Activated naive CD8-positive, alpha-beta T cell treated with anti-CD3 and anti-CD28 coated beads, Interleukin-2, amount 10 ng/mL, durations not matched to agents 7 days and 5 days (primary cell): ENCODE results near the gene MLX. TPM values are rescaled to one million over a fixed set of nuclear protein-coding genes. Genes with fewer than 3 reads are reported as not detected.
"Not testable (repeated sequence)": the region's sequence is repeated elsewhere in the genome, so short reads cannot be mapped to it uniquely, and the experiment has no call there.

Source experiments
- ATAC-seq: fragments of 150-1000 bp; cut with Tn5 transposase; one replicate; pipeline ENCODE4 v1.10.0; 2021; ENCODE audit warnings: low read depth, moderate library complexity
- POLR2A ChIA-PET: fragments of 350-600 bp; sonication (Branson Sonifier 250); formaldehyde crosslinking; loops from one replicate; lab custom pipeline; 2021; ENCODE audit warnings: antibody characterized with exemption; lab: Charles Lee
- DNase-seq: peaks from one replicate; pipeline ENCODE4 v3.0.0; 2021
- H3K27ac Mint-ChIP-seq: one replicate; pipeline ENCODE4 v1.8.0; 2022; ENCODE audit warnings: mild to moderate bottlenecking, mixed read lengths
- H3K27me3 Mint-ChIP-seq: one replicate; pipeline ENCODE4 v1.8.0; 2022; ENCODE audit warnings: mild to moderate bottlenecking, moderate library complexity, mixed read lengths
- H3K36me3 Mint-ChIP-seq: one replicate; pipeline ENCODE4 v1.8.0; 2021; ENCODE audit warnings: mild to moderate bottlenecking, mixed read lengths
- H3K4me1 Mint-ChIP-seq: one replicate; pipeline ENCODE4 v1.8.0; 2021; ENCODE audit warnings: mixed read lengths
- H3K4me3 Mint-ChIP-seq: one replicate; pipeline ENCODE4 v1.8.0; 2022; ENCODE audit warnings: mild to moderate bottlenecking, moderate library complexity, mixed read lengths
- H3K9me3 Mint-ChIP-seq: one replicate; pipeline ENCODE4 v1.8.0; 2021; ENCODE audit warnings: mixed read lengths
- total RNA-seq, 2 experiments: library from RNA; stranded (reverse); gene quantifications; one replicate each; pipeline ENCODE4 v1.2.3, GENCODE V29; 2021

Gene MLX
- total RNA-seq, 2 experiments from 2014 or later, result 62.9 to 64.9 TPM

- peak overlapping the region; percentile 25 for H3K27ac Mint-ChIP-seq
- POLR2A ChIA-PET, result no interaction called here
- DNase-seq, result no peak
- no peak overlapping the region for H3K4me3 Mint-ChIP-seq
- H3K4me1 Mint-ChIP-seq, result peaks cover 16% of the 10 kb centered on the region
- no peaks in the 10 kb centered on the region for H3K9me3 Mint-ChIP-seq
- H3K27me3 Mint-ChIP-seq, result no peaks in the 10 kb centered on the region
- peaks cover 22% of the 10 kb centered on the region for H3K36me3 Mint-ChIP-seq
- no peak for ATAC-seq
These were observed 45.1 kb downstream of the MLX start for GRCh38 chr17:42612013-42612412.

DNA sequence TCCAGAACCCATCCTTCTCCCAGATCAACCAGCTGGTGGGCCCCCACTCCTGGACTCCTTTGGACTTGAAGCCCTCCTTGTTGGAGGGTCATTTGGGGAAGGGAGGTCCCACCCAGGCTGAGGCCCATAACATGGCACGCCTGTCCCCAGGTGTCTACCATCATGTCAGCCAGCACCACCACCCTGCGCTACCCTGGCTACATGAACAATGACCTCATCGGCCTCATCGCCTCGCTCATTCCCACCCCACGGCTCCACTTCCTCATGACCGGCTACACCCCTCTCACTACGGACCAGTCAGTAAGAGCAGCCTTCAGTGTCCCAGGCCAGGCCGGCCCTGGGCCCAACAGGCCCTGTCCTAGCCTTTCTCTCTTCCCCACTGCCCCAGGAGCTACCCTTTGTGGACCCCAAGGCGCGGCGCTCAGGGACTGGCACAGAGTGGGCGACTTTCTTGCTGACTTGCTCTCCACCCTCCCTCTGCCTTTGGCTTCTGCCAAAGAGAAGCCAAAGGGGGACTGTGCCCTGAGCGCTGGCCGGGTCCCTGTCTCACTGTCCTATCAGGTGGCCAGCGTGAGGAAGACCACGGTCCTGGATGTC lies 46.9 kb downstream of the MLX start:
- POLR2A ChIA-PET, result no interaction called here

DNA sequence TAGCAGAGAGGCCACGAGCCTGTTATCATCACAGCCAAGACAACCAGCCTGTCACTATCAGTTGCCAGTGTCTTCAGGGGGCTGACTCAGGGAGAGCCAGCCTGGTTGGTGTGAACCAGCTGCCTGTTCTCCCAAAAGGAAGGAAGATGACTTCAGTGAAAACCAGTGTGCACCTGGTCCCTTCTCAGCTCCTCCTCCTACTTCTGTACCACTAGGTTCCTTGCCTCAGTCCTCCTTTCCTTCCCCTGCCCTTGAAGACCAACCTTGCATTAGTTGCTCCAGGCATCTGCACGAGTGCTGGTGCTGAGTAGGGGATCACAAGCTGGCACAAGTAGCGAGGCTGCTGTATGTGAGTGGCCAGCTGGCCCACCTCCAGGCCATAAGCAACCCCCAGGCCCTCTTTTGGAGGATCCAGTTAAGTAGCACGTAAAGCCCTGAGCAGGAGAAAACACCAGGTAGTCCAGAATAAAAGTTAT lies 51.1 kb downstream of the MLX start:
- Mint-ChIP-seq H3K36me3 (peaks cover 18% of the 10 kb centered on the region), H3K27me3 (no peaks in the 10 kb centered on the region), H3K9me3 (no peaks in the 10 kb centered on the region), H3K4me3 (no peak overlapping the region), H3K4me1 (peaks cover 8% of the 10 kb centered on the region), H3K27ac (no peak overlapping the region)
- no peak for ATAC-seq
- POLR2A ChIA-PET, result interaction anchor here (1.2 to 2.5 kb wide), 2 partner anchors 8 to 9 kb away, joined by 3 to 20 read pairs; partner anchors contain the start of genes RETREG3 and TUBG1
- no peak for DNase-seq

More for the DNA sequence above, 46.9 kb downstream of the MLX start:
- H3K27me3 Mint-ChIP-seq, result no peaks in the 10 kb centered on the region
- H3K27ac Mint-ChIP-seq, result no peak overlapping the region
- no peak for DNase-seq
- ATAC-seq, result no peak
- H3K4me3 Mint-ChIP-seq, result no peak overlapping the region
- H3K4me1 Mint-ChIP-seq, result peaks cover 14% of the 10 kb centered on the region
- H3K9me3 Mint-ChIP-seq, result no peaks in the 10 kb centered on the region
- H3K36me3 Mint-ChIP-seq, result peaks cover 21% of the 10 kb centered on the region

GRCh38 chr17:42618442-42619150 lies 51.7 kb downstream of the MLX start:
- no peak overlapping the region for H3K4me3 Mint-ChIP-seq
- DNase-seq, result no peak
- H3K27me3 Mint-ChIP-seq, result no peaks in the 10 kb centered on the region
- H3K36me3 Mint-ChIP-seq, result peaks cover 16% of the 10 kb centered on the region
- H3K4me1 Mint-ChIP-seq, result peaks cover 8% of the 10 kb centered on the region
- ATAC-seq, result no peak
- H3K27ac Mint-ChIP-seq, result no peak overlapping the region
- H3K9me3 Mint-ChIP-seq, result no peaks in the 10 kb centered on the region
- POLR2A ChIA-PET, result interaction anchor here (2.5 kb wide), 1 partner anchor 10 kb away, joined by 20 read pairs; the partner anchor contains the start of genes RETREG3 and TUBG1

DNA sequence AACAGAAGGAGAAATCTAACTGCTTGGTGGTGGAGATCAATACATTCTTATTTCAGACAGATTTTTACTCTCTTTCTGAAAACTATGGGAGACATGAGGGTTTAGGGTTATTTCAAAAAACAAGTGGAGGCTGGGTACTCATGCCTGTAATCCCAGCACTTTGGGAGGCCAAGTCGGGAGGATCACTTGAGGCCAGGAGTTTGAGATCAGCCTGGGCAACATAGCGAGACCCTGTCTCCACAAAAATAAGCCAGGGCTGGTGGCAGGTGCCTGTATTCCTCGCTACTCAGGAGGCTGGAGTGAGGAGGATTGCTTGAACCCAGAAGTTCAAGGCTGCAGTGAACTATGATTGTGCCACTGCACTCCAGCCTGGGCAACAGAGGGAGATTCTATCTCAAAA lies 55.1 kb downstream of the MLX start:
- H3K27ac Mint-ChIP-seq, H3K4me1 Mint-ChIP-seq, H3K9me3 Mint-ChIP-seq, H3K4me3 Mint-ChIP-seq, POLR2A ChIA-PET, DNase-seq, ATAC-seq, H3K27me3 Mint-ChIP-seq, H3K36me3 Mint-ChIP-seq: not testable (repeated sequence)

Other genes starting within 250 kb of the MLX start
- 100 to 1,000 TPM; 128 to 131 TPM for gene STAT3, start 178.7 kb upstream of the MLX start, total RNA-seq
- 1 to 10 TPM; 5.1 to 5.3 TPM for gene CAVIN1, start 143.8 kb upstream of the MLX start, total RNA-seq
- gene ATP6V0A1, start 108.2 kb upstream of the MLX start, total RNA-seq, result 1 to 10 TPM; 8.1 TPM
- 10 to 100 TPM; 22.9 to 23.9 TPM for gene NAGLU, start 30.9 kb upstream of the MLX start, total RNA-seq
- gene HSD17B1, start 14.2 kb upstream of the MLX start, total RNA-seq, result 1 to 10 TPM; 1.2 TPM
- 10 to 100 TPM; 83.3 to 98.1 TPM for gene COASY, start 5.0 kb upstream of the MLX start, total RNA-seq
- gene PSMC3IP, start 10.6 kb downstream of the MLX start, total RNA-seq, result 10 to 100 TPM; 15.9 to 16.9 TPM
- 10 to 100 TPM; 82.2 to 82.3 TPM for gene RETREG3, start 42.3 kb downstream of the MLX start, total RNA-seq
- 10 to 100 TPM; 55.6 to 57.6 TPM for gene TUBG1, start 42.6 kb downstream of the MLX start, total RNA-seq
- 10 to 100 TPM; 17.0 to 19.2 TPM for gene TUBG2, start 92.2 kb downstream of the MLX start, total RNA-seq
- 1 to 10 TPM in 1 of 2 experiments, under 1 TPM in 1; 0.94 to 1.8 TPM for gene PLEKHH3, start 109.9 kb downstream of the MLX start, total RNA-seq
- gene CCR10, start 114.7 kb downstream of the MLX start, total RNA-seq, result under 1 TPM; 0.33 to 0.57 TPM
- 1 to 10 TPM; 3.6 to 4.6 TPM for gene CNTNAP1, start 115.4 kb downstream of the MLX start, total RNA-seq
- 10 to 100 TPM; 83.1 to 98.4 TPM for gene EZH1, start 177.9 kb downstream of the MLX start, total RNA-seq
- gene RAMP2, start 194.1 kb downstream of the MLX start, total RNA-seq, result not detected
- gene VPS25, start 206.3 kb downstream of the MLX start, total RNA-seq, result 10 to 100 TPM; 61.0 to 63.5 TPM
- under 1 TPM; 0.43 to 0.78 TPM for gene WNK4, start 213.5 kb downstream of the MLX start, total RNA-seq
- gene COA3, start 231.6 kb downstream of the MLX start, total RNA-seq, result 10 to 100 TPM; 37.0 to 38.5 TPM
- gene CNTD1, start 231.8 kb downstream of the MLX start, total RNA-seq, result under 1 TPM in 1 of 2 experiments, not detected in 1; 0.45 TPM